Body of pancreas (tissue), 4 donors: ENCODE data around the gene PRKACA. TPM values are rescaled to one million over a fixed set of nuclear protein-coding genes. Genes with fewer than 3 reads are reported as not detected.

ENCODE experiments used
- ATAC-seq: fragments of 150-250 bp; one replicate; pipeline ENCODE4 v1.9.1; 2016
- DNase-seq, 4 donors: peaks; one replicate each; pipeline ENCODE4 v3.0.0-alpha.2; 2019
- H3K27ac ChIP-seq, 4 donors: fragments of 200-600 bp; sonication (generic); 1 replicate in 3 of 4; 2 replicates in 1 of 4; pipeline versions ENCODE4 v1.5.1 to v1.6.1; 2016 to 2019; ENCODE audit warnings: mild to moderate bottlenecking in 1 of 4, mixed read lengths in 1 of 4, moderate library complexity in 1 of 4
- H3K27me3 ChIP-seq, 2 donors: fragments of 200-600 bp; sonication (generic); one replicate each; pipeline ENCODE4 v1.6.0; 2016; ENCODE audit warnings: mild to moderate bottlenecking in 1 of 2
- H3K36me3 ChIP-seq, 2 donors: fragments of 200-600 bp; sonication (generic); replicated peaks in 1 of 2; 2 replicates each; pipeline ENCODE4 v1.5.1; 2016; ENCODE audit warnings: low read depth in 2 of 2; ENCODE audit not compliant: insufficient read depth in 1 of 2
- H3K4me1 ChIP-seq: fragments of 200-600 bp; sonication (generic); one replicate; pipeline ENCODE4 v1.6.0; 2016
- H3K4me3 ChIP-seq, 2 donors: fragments of 200-600 bp; sonication (generic); 1 replicate in 1 of 2; 2 replicates in 1 of 2; pipeline ENCODE4 v1.5.1; 2016 to 2019
- H3K9me3 ChIP-seq, 3 donors: fragments of 200-600 bp; sonication (generic); 1 replicate in 2 of 3; 2 replicates in 1 of 3; pipeline ENCODE4 v1.5.1; 2016
- POLR2A ChIP-seq, 3 donors: fragments of 450-650 bp; IDR thresholded peaks; one replicate each; pipeline ENCODE4 v1.6.1; 2016; ENCODE audit warnings: antibody characterized with exemption in 3 of 3, mild to moderate bottlenecking in 2 of 3
- WGBS, 2 donors: methylation state at CpG; one replicate each; pipeline ENCODE4 v1.1.5; 2017; 5-methylcytosine and 5-hydroxymethylcytosine counted together
- intact Hi-C: fragments of 100-400 bp; cut with DNase I; formaldehyde crosslinking; loops from one replicate; pipeline ENCODE4 v1.15.1; 2023
- total RNA-seq, 2 donors: library from RNA; depleted of rRNA; stranded (reverse); fragments of >200 nt; gene quantifications; one replicate each; pipeline ENCODE4 v1.1.0, GENCODE V29; 2016
- TF ChIP-seq, protein P1 (sequence below), 7 experiments: fragments of 450-650 bp in 4 of 7; fragments of 200-600 bp in 3 of 7; sonication (generic) in 3 of 7; IDR thresholded peaks; one replicate each; pipeline ENCODE4 v1.5.1; 2016 to 2019; ENCODE audit warnings: antibody characterized with exemption in 7 of 7

PRKACA gene
- total RNA-seq, 2 donors from 2014 or later, result 15.5 to 22.6 TPM

- peaks cover 20% of the 10 kb centered on the region for H3K4me1 ChIP-seq
- no peaks in the 10 kb centered on the region for H3K27me3 ChIP-seq
- H3K9me3 ChIP-seq, result no peaks in the 10 kb centered on the region
- no peak overlapping the region for H3K4me3 ChIP-seq
- intact Hi-C loops, result loop anchor here (10.0 kb wide), 1 partner anchor 180 kb away; the partner anchor contains the start of gene NANOS3
- H3K27ac ChIP-seq, result no peak overlapping the region
- WGBS, 2 donors, result 61 to 87% methylated on average over 9 of the region's 11 CpGs
- peaks cover 0 to 13% of the 10 kb centered on the region in 2 donors for H3K36me3 ChIP-seq
- no peak for ATAC-seq
- no peak for DNase-seq
- TF ChIP-seq, protein P1, sequence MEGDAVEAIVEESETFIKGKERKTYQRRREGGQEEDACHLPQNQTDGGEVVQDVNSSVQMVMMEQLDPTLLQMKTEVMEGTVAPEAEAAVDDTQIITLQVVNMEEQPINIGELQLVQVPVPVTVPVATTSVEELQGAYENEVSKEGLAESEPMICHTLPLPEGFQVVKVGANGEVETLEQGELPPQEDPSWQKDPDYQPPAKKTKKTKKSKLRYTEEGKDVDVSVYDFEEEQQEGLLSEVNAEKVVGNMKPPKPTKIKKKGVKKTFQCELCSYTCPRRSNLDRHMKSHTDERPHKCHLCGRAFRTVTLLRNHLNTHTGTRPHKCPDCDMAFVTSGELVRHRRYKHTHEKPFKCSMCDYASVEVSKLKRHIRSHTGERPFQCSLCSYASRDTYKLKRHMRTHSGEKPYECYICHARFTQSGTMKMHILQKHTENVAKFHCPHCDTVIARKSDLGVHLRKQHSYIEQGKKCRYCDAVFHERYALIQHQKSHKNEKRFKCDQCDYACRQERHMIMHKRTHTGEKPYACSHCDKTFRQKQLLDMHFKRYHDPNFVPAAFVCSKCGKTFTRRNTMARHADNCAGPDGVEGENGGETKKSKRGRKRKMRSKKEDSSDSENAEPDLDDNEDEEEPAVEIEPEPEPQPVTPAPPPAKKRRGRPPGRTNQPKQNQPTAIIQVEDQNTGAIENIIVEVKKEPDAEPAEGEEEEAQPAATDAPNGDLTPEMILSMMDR (IDR thresholded peaks at IDR 0.05), result no peak
- TF ChIP-seq POLR2A (IDR thresholded peaks at IDR 0.05), result no peak
These were observed 62.8 kb downstream of the PRKACA start for GRCh38 chr19:14054721-14055120.

DNA sequence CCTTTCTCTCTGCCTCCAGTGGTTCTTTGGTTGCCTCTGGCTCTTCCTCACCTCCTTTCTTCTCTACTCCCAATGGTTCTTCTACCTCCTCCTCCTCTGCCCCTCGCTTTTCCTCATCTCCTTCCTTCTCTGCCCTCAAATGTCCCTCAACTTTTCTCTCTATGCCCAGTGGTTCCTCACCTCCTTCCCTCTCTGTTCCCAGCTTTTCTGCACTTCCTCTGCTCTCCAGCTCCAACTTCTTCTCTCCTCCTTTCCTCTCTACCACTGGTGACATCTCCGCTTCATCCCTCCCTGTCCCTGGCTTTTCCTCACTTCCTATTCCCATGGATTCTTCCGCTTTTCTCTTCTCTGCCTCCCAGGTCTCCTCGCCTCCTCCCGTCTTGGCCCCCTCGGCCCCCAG, 63.5 kb downstream of the PRKACA start:
- intact Hi-C loops, result loop anchor here (10.0 kb wide), 1 partner anchor 179 kb away; the partner anchor contains the start of gene NANOS3
- Histone ChIP-seq H3K36me3 (peaks cover 0 to 13% of the 10 kb centered on the region in 2 donors), H3K4me1 (peaks cover 15% of the 10 kb centered on the region), H3K27ac (no peak overlapping the region), H3K27me3 (no peaks in the 10 kb centered on the region), H3K9me3 (no peaks in the 10 kb centered on the region), H3K4me3 (no peak overlapping the region)
- ATAC-seq, result no peak
- WGBS, 2 donors, result 78 to 96% methylated on average over 6 of the region's 6 CpGs
- no peak for TF ChIP-seq POLR2A (IDR thresholded peaks at IDR 0.05)
- TF ChIP-seq, protein P1 (IDR thresholded peaks at IDR 0.05), result no peak
- DNase-seq, result no peak

GRCh38 chr19:14053500-14053899, 64.1 kb downstream of the PRKACA start:
- Histone ChIP-seq H3K4me1 (peaks cover 9% of the 10 kb centered on the region), H3K9me3 (no peaks in the 10 kb centered on the region), H3K36me3 (peaks cover 0 to 13% of the 10 kb centered on the region in 2 donors), H3K4me3 (no peak overlapping the region), H3K27me3 (no peaks in the 10 kb centered on the region), H3K27ac (no peak overlapping the region)
- TF ChIP-seq POLR2A (IDR thresholded peaks at IDR 0.05), result no peak
- no peak for ATAC-seq
- intact Hi-C loops, result loop anchor here (10.0 kb wide), 1 partner anchor 179 kb away; the partner anchor contains the start of gene NANOS3
- 85 to 100% methylated on average over 4 to 10 of the region's 11 CpGs for WGBS, 2 donors
- no peak for DNase-seq

- no peak for ATAC-seq
- TF ChIP-seq, protein P1 (IDR thresholded peaks at IDR 0.05), result no peak
- TF ChIP-seq POLR2A (IDR thresholded peaks at IDR 0.05), result no peak
These were observed 64.5 kb downstream of the PRKACA start for GRCh38 chr19:14053032-14053431.

GRCh38 chr19:14052470-14052869, 65.1 kb downstream of the PRKACA start:
- intact Hi-C loops, result loop anchor here (10.0 kb wide), 1 partner anchor 178 kb away; the partner anchor contains the start of gene NANOS3
- ATAC-seq (no peak), DNase-seq (no peak)
- no peaks in the 10 kb centered on the region for H3K9me3 ChIP-seq
- peaks cover 0 to 13% of the 10 kb centered on the region in 2 donors for H3K36me3 ChIP-seq
- no peak overlapping the region for H3K4me3 ChIP-seq
- H3K4me1 ChIP-seq, result no peaks in the 10 kb centered on the region
- TF ChIP-seq, protein P1 (IDR thresholded peaks at IDR 0.05), result no peak
- TF ChIP-seq POLR2A (IDR thresholded peaks at IDR 0.05), result no peak
- H3K27me3 ChIP-seq, result no peaks in the 10 kb centered on the region
- WGBS, 2 donors, result 84 to 86% methylated on average over 6 of the region's 6 CpGs
- no peak overlapping the region for H3K27ac ChIP-seq

More at GRCh38 chr19:14053032-14053431, 64.5 kb downstream of the PRKACA start:
- H3K27ac ChIP-seq, result no peak overlapping the region
- peaks cover 0 to 13% of the 10 kb centered on the region in 2 donors for H3K36me3 ChIP-seq
- 91 to 92% methylated on average over 3 of the region's 3 CpGs for WGBS, 2 donors
- peaks cover 5% of the 10 kb centered on the region for H3K4me1 ChIP-seq
- DNase-seq, result no peak
- intact Hi-C loops, result loop anchor here (10.0 kb wide), 1 partner anchor 178 kb away; the partner anchor contains the start of gene NANOS3
- H3K9me3 ChIP-seq, result no peaks in the 10 kb centered on the region
- H3K4me3 ChIP-seq, result no peak overlapping the region
- no peaks in the 10 kb centered on the region for H3K27me3 ChIP-seq
